NCI-H2227 treated with DMSO at 0.1 percent for 48 hours (cell line): ENCODE data around the gene NDUFC2.
"Not testable (repeated sequence)": the region's sequence is repeated elsewhere in the genome, so short reads cannot be mapped to it uniquely, and the experiment has no call there.

Experiments
- DNase-seq: peaks from one replicate; lab custom pipeline; 2025; lab: John Stamatoyannopoulos, UW

The NDUFC2 gene

GRCh38 chr11:78030429-78031325 is 49.0 kb downstream of the NDUFC2 start:
- DNase-seq = peak; percentile 83

DNA sequence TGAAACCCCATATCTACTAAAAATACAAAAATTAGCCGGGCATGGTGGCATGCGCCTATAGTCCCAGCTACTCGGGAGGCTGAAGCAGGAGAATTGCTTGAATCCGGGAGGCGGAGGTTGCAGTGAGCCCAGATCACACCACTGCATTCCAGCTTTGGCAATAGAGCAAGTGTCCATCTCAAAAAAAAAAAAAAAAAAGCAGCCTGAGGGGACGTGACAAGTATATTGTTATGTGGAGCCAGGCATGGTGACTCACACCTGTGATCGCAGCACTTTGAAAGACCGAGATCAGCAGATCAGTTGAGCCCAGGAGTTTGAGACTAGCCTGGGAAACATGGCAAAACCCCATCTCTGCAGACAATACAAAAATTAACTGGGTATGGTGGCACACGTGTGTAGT is 51.2 kb downstream of the NDUFC2 start:
- not testable (repeated sequence) for DNase-seq

- no peak for DNase-seq
Measured at GRCh38 chr11:78027759-78028158, 51.9 kb downstream of the NDUFC2 start.

GRCh38 chr11:78025378-78025777 is 54.3 kb downstream of the NDUFC2 start:
- DNase-seq = no peak

GRCh38 chr11:78023426-78023825 is 56.2 kb downstream of the NDUFC2 start:
- no peak for DNase-seq

GRCh38 chr11:78022397-78023396 is 57.0 kb downstream of the NDUFC2 start, which contains the start of gene KCTD14:
TSS of gene KCTD14 (minus strand) at chr11:78023276. CDS start at chr11:78023249, 27 bp downstream.
- DNase-seq = peak; percentile 74

DNA sequence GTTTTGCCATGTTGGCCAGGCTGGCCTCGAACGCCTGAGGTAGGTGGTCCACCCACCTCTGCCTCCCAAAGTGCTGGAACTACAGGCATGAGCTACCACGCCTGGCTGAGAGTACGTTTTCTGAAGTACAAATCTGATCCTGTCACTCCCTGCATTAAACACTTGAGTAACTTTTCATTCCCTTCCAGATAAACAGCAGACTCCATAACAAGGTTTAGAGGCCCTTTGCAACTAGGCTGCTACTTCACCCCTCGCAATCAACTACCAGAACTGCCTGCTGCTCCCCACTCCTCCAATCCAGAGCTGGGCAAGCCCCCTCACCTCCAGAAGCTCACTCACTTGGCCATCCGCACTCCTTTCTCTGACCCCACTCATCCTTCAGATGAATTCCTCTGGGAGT is 58.1 kb downstream of the NDUFC2 start:
- no peak for DNase-seq

DNA sequence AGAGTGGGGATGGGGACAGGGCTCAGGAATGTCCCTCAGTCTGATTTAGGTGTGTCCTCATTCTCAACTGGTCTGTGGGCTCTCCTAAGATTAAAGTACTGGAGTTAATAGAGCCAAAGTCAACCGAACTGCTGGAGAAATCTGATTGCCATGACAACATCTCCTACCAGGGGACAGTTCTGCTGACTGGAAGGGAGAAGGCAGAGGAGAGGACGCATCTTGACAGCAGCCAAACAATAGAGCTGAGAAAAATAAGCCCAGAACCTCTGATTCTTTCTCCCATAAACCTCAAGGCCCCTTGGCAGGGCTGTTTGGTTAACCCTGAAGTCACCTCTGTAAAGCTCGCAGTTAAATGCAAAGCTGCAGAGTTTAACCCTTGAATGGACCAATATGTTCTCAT is 59.4 kb downstream of the NDUFC2 start:
- peak; percentile 62 for DNase-seq

DNA sequence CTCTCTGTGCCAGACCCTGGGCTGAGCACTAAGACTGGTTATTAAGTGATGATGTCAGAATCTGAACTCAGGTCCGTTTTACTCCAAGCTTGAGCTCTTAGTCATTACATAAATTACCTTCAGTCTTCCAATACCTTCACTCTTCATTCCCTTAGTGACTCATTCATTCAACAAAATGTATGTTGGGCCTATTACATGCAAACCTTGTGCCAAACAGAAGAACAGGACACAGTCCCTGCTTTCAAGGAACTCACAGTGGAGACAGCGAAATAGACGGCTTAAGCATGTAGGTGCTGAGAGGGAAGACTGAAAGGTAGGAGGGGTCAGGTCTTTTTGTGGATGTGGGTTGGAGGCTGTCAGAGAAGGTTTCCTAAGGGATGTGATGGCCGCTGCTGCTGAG is 59.9 kb downstream of the NDUFC2 start:
- no peak for DNase-seq
